GM12878 (cell line): ENCODE measurements around the gene IGLL5. TPM values are rescaled to one million over a fixed set of nuclear protein-coding genes. Genes with fewer than 3 reads are reported as not detected.

Experiments
- ATAC-seq: fragments of 200-7000 bp; cut with Tn5 transposase; 3 replicates; pipeline ENCODE4 v1.9.1; 2020; ENCODE audit warnings: mild to moderate bottlenecking, moderate library complexity
- BruUV-seq: library from RNA; stranded (reverse); fragments of 400-500 nt; replicated peaks from 2 replicates; lab custom pipeline; 2021; lab: Mats Ljungman, UMichigan
- CTCF ChIA-PET: fragments of 300-600 bp; sonication (Branson Sonifier 250); formaldehyde crosslinking; extraction: SDS; loops from one replicate; lab custom pipeline; 2021; ENCODE audit warnings: inconsistent platforms; lab: Yijun Ruan, JAX
- POLR2A ChIA-PET: fragments of 350-600 bp; formaldehyde crosslinking; extraction: SDS; loops from one replicate; lab custom pipeline; 2021; ENCODE audit warnings: inconsistent platforms; lab: Charles Lee
- RAD21 ChIA-PET: fragments of 300-600 bp; sonication (Branson Sonifier 250); formaldehyde crosslinking; loops from one replicate; lab custom pipeline; 2023; ENCODE audit warnings: antibody characterized with exemption; ENCODE audit not compliant: unreplicated experiment; lab: Charles Lee
- SMC1A ChIA-PET: fragments of 300-600 bp; sonication (Branson Sonifier 250); formaldehyde crosslinking; loops from one replicate; lab custom pipeline; 2023; ENCODE audit not compliant: unreplicated experiment, uncharacterized antibody; lab: Charles Lee
- DNase-seq: peaks from one replicate; pipeline ENCODE4 v3.0.0-alpha.2; 2011; ENCODE audit warnings: low read depth, low spot score
- FAIRE-seq: peaks from 3 replicates; lab custom pipeline; 2011; peaks lifted over from hg19 to GRCh38; lab: Jason Lieb, UNC
- H2AFZ ChIP-seq: 2 replicates; pipeline ENCODE4 v1.6.0; 2011; ENCODE audit warnings: low read depth, low read length, control low read depth; ENCODE audit not compliant: control insufficient read depth
- H3K27ac ChIP-seq: 2 replicates; pipeline ENCODE4 v1.5.1; 2011; ENCODE audit warnings: control low read depth; ENCODE audit not compliant: control insufficient read depth, insufficient read depth
- H3K27me3 ChIP-seq, 2 experiments: replicated peaks in 1 of 2; 2 replicates each; pipeline versions ENCODE4 v1.6.0 to v1.6.1; 2011; ENCODE audit warnings: low read length in 1 of 2; ENCODE audit not compliant: control insufficient read depth in 2 of 2, insufficient read depth in 2 of 2
- H3K36me3 ChIP-seq, 2 experiments: 2 replicates each; pipeline ENCODE4 v1.5.1; 2011; ENCODE audit warnings: low read length in 1 of 2; ENCODE audit not compliant: control insufficient read depth in 2 of 2, insufficient read depth in 2 of 2
- H3K4me1 ChIP-seq: 2 replicates; pipeline ENCODE4 v1.6.1; 2011; ENCODE audit warnings: mild to moderate bottlenecking, low read length, moderate library complexity, mixed read lengths; ENCODE audit not compliant: control insufficient read depth, insufficient read depth
- H3K4me2 ChIP-seq: 2 replicates; pipeline ENCODE4 v1.6.0; 2011; ENCODE audit warnings: control low read depth; ENCODE audit not compliant: control insufficient read depth, insufficient read depth
- H3K4me3 ChIP-seq: fragments of 200-600 bp; sonication (generic); 2 replicates; pipeline ENCODE4 v1.5.1; 2016
- H3K79me2 ChIP-seq: 2 replicates; pipeline ENCODE4 v1.6.0; 2011; ENCODE audit warnings: low read length; ENCODE audit not compliant: control insufficient read depth, insufficient read depth
- H3K9ac ChIP-seq: 2 replicates; pipeline ENCODE4 v1.8.0; 2011; ENCODE audit warnings: low read length, control low read depth, mixed read lengths; ENCODE audit not compliant: control insufficient read depth, insufficient read depth
- H3K9me3 ChIP-seq: replicated peaks from 3 replicates; pipeline ENCODE4 v1.5.1; 2011; ENCODE audit warnings: mild to moderate bottlenecking, low read length; ENCODE audit not compliant: control insufficient read depth, insufficient read depth
- H4K20me1 ChIP-seq: 2 replicates; pipeline ENCODE4 v1.6.0; 2011; ENCODE audit not compliant: control insufficient read depth, insufficient read depth
- ESRRA ChIP-seq: IDR thresholded peaks from 2 replicates; pipeline ENCODE4 v1.6.1; 2012; ENCODE audit warnings: mild to moderate bottlenecking, low read length, improper control_type of control experiment
- EZH2 ChIP-seq: IDR thresholded peaks from 2 replicates; pipeline ENCODE4 v1.6.1; 2012; ENCODE audit warnings: low read depth, mild to moderate bottlenecking, control low read depth, inconsistent platforms, low read length, borderline replicate concordance; ENCODE audit not compliant: control insufficient read depth
- IKZF2 ChIP-seq, 2 experiments: fragments of 450-650 bp; IDR thresholded peaks; 2 replicates each; pipeline ENCODE4 v1.6.1; 2017; ENCODE audit warnings: mild to moderate bottlenecking in 2 of 2, moderate library complexity in 2 of 2
- NR2C2 ChIP-seq: IDR thresholded peaks from 2 replicates; pipeline ENCODE4 v1.6.1; 2011; ENCODE audit warnings: borderline replicate concordance, low read depth; ENCODE audit not compliant: control insufficient read depth, insufficient read length
- SUPT20H ChIP-seq: IDR thresholded peaks from 2 replicates; pipeline ENCODE4 v1.6.1; 2011; ENCODE audit warnings: low read depth, mild to moderate bottlenecking, low read length, moderate library complexity, borderline replicate concordance; ENCODE audit not compliant: control insufficient read depth
- ZNF24 ChIP-seq: fragments of 450-650 bp; IDR thresholded peaks from 2 replicates; pipeline ENCODE4 v1.6.1; 2017; ENCODE audit warnings: antibody characterized with exemption, mild to moderate bottlenecking
- ZNF274 ChIP-seq: IDR thresholded peaks from one replicate; pipeline ENCODE4 v1.8.0; 2011; ENCODE audit not compliant: insufficient read length, insufficient read depth
- WGBS: methylation state at CpG from one replicate; pipeline ENCODE4 v1.1.6; 2016; ENCODE audit warnings: low lambda C conversion rate; ENCODE audit not compliant: insufficient replicate concordance, insufficient coverage; ENCODE audit errors: missing lambda C conversion rate; 5-methylcytosine and 5-hydroxymethylcytosine counted together
- in situ Hi-C: fragments of 300-500 bp; cut with MboI; formaldehyde crosslinking; loops from 9 replicates; pipeline ENCODE4 v1.14.3; 2018; ENCODE audit warnings: mixed read lengths
- intact Hi-C: fragments of 100-400 bp; cut with micrococcal nuclease; formaldehyde crosslinking; loops from one replicate; pipeline ENCODE4 v1.14.2; 2022; ENCODE audit not compliant: unreplicated experiment
- polyA plus RNA-seq, 11 experiments: library from polyadenylated mRNA; depleted of rRNA in 4 of 11; unstranded in 6 of 11; stranded (reverse) in 5 of 11; fragments of >200 nt; fragmentation: Nextera tagmentation in 4 of 11; fragmentation: Illumina TruSeq in 1 of 11; extraction: Ambion mirVana in 4 of 11; extraction: Trizol in 1 of 11; gene quantifications; 1 replicate in 1 of 11; 2 replicates in 10 of 11; pipeline versions ENCODE4 v1.2.1 to v1.2.3, GENCODE V29; 2011 to 2016; ENCODE audit warnings: inconsistent platforms in 2 of 11, missing spikeins in 2 of 11, low read depth in 1 of 11
- total RNA-seq, 4 experiments: library from RNA; depleted of rRNA in 3 of 4; stranded (reverse); fragments of >200 nt in 3 of 4; fragmentation: Illumina TruSeq in 1 of 4; extraction: Trizol in 1 of 4; gene quantifications; 2 replicates each; pipeline versions ENCODE4 v1.2.1 to v1.2.3, GENCODE V29; 2013 to 2021
- TF ChIP-seq, protein P1 (sequence below): IDR thresholded peaks from 2 replicates; pipeline ENCODE4 v1.6.1; 2012; ENCODE audit warnings: low read depth, low read length, improper control_type of control experiment
- TF ChIP-seq, protein P2 (sequence below): fragments of 450-650 bp; IDR thresholded peaks from 2 replicates; pipeline ENCODE4 v1.6.1; 2014; ENCODE audit warnings: mild to moderate bottlenecking

The IGLL5 gene
- total and polyA plus RNA-seq, 10 of the 15 experiments (the other 5 are each of a cell fraction or from before 2014, with no cell fraction given), result not detected

DNA sequence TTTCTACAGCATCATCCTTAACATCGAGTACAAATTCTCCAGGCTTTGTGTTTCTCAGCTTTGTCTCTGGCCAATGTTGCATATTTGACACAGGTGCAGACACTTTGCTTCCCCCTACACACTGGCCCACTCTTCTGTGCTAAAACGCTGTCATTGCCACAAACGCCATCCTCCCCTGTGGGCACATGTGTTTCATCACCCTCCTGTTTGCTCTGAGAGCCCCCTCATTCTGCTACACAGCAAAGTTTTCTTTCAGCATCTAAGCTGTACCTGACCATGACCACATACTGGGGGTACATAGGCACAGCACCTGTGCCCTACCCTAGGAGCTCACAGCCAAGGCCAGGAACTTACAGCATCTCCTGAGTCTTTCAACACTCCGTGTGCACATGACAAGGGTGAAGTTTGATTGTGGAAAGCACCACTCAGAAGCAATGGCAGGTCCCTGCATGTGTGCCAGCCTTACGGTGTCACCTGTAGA is 7.9 kb upstream of the IGLL5 start:
- Histone ChIP-seq H3K4me1 (no peaks in the 10 kb centered on the region; the same call in 1 of the 2 replicates), H3K4me3 (no peak overlapping the region), H3K79me2 (no peaks in the 10 kb centered on the region), H3K9me3 (no peaks in the 10 kb centered on the region), H3K36me3 (no peaks in the 10 kb centered on the region), H3K9ac (no peak overlapping the region), H3K4me2 (no peak overlapping the region), H4K20me1 (no peaks in the 10 kb centered on the region), H3K27ac (no peak overlapping the region), H2AFZ (no peak overlapping the region), H3K27me3 (no peaks in the 10 kb centered on the region)
- FAIRE-seq (no peak), DNase-seq (no peak), ATAC-seq (no peak)
- ChIA-PET CTCF (no interaction called here), RAD21 (no interaction called here), POLR2A (no interaction called here), SMC1A (no interaction called here)
- no TSS peak for BruUV-seq
- intact Hi-C loops (no loop called here), in situ Hi-C loops (no loop called here)
- TF ChIP-seq IKZF2 (IDR thresholded peaks at IDR 0.05), result no peak
- TF ChIP-seq, protein P1, sequence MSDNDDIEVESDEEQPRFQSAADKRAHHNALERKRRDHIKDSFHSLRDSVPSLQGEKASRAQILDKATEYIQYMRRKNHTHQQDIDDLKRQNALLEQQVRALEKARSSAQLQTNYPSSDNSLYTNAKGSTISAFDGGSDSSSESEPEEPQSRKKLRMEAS, result no peak
- TF ChIP-seq EZH2, result no peak
- no peak for TF ChIP-seq ESRRA
- TF ChIP-seq, protein P2, sequence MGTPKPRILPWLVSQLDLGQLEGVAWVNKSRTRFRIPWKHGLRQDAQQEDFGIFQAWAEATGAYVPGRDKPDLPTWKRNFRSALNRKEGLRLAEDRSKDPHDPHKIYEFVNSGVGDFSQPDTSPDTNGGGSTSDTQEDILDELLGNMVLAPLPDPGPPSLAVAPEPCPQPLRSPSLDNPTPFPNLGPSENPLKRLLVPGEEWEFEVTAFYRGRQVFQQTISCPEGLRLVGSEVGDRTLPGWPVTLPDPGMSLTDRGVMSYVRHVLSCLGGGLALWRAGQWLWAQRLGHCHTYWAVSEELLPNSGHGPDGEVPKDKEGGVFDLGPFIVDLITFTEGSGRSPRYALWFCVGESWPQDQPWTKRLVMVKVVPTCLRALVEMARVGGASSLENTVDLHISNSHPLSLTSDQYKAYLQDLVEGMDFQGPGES, result no peak
- TF ChIP-seq ZNF24, result no peak
- TF ChIP-seq SUPT20H, result no peak
- no peak for TF ChIP-seq NR2C2
- TF ChIP-seq ZNF274, result no peak
- WGBS, result 45% methylated on average over 5 of the region's 5 CpGs
